HG03460 (cell line): ENCODE results near the gene NTM.

Experiments
- ATAC-seq: cut with Tn5 transposase; IDR thresholded peaks from one replicate; pipeline ENCODE4 v1.9.1; 2021; ENCODE audit not compliant: unreplicated experiment

Gene NTM

DNA sequence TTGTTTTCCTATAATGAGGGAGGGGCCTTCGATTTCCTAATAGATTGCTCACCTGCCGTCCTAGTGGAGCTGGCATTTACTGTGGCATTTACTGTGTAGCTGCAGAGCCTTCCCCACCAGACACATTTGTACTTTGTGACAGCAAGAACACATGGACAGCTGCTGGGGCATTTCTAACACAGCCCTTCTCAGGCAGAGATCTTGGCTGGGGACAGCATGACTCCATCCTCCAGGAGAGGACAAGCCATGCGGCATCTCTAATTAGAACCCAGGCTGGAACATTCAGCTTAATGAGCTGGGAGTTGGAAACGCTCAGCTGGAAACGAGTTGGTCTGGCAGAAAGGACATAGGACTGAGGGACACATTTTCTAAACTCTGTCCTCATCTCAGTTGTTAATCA lies 887.5 kb downstream of the NTM start:
- no peak for ATAC-seq

- no peak for ATAC-seq
Measured at GRCh38 chr11:132258875-132259274, 888.5 kb downstream of the NTM start.

DNA sequence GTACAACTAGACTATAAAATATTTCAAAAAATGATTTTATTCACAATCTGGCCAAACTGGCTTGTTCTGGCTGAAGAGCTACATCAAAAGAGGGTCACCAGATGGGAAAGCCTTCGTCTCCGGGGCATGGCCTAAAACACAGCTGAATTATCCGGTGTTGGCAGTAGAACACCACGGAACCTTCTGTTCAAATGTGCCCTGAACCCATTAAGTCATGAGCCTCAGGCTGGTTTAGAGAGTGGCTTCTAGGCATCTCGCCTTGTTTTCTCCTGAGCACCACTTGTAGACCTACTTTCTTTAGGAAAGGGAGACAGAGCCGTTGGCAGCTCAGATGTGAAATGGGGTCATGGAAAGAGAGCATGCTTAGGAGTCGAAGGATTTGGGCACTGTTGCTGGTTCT lies 890.2 kb downstream of the NTM start:
- ATAC-seq = no peak

DNA sequence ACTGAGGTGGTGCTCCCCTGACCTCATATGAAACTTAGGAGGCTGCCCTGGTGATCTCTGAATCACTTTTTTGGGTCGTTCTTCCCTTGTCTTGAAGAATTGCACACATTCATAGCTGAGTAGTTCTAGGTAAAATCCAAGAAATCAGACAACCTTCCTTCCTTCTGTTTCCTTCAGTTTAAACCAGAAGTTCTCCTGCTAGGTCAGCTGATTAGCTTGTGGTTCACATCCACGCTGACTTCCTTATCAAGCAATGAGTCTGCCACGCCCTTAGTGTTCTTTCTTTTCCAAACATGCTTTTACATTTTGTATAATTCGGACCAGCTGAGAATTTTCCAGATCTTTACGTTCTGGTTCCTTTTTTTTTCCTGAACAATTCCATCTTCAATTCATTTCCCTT lies 892.8 kb downstream of the NTM start:
- ATAC-seq = no peak

- no peak for ATAC-seq
Measured at GRCh38 chr11:132263875-132264274, 893.5 kb downstream of the NTM start.

- no peak for ATAC-seq
Measured at GRCh38 chr11:132264616-132265015, 894.2 kb downstream of the NTM start.

DNA sequence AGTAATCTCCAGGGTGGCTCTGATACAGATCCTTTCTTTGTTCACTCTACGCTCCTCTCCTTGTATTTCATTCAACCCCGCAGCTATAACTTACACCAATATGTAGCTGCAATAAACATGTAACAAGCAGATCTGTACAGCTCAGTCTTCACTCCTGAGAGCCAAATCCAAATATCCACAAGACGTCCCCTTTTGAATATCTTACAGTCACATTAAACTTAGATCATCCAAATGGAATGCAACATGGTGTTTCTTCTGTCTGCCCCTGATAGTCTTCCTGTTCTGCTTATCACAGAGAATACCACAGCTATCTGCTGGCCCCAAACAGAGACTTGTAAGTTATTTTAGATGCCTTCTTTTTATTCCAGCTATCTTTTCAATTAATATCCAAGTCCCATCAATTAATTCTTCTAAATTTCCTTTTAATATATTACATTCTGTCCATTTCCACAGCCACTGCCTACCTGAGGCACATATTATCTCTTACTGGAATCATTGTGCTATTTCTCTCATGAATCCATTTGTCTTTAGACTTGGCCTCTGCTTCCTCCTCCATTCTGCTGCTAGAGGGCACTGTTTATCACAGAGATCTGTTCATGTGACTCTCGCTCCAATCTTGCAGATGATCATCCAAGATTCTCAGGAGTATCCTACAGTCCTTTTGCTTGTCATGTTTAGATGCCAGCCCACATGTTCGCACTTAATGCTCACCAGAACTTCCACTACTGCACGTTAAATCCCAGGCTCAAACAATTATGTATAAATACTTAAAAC lies 908.6 kb downstream of the NTM start:
- ATAC-seq = no peak

GRCh38 chr11:132284048-132284447 lies 913.6 kb downstream of the NTM start:
- no peak for ATAC-seq

DNA sequence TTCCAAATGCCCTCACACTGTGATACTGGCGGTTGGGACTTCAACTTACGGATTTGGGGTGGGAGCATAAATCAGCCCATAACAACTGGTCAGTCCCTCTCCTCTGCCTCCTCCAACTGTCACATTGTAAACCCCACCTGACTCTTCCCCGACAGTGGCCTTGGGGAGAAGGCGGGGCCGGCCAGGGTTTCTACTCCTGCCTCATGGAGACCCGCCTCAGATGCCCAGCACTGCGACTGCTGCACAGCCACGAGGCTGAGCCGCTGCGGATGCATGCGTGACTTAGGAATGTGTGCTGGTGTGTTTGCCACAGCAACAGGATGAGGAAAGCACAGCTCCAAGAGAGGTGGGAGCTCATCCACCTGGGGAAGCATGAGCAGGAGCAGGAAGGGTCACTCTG lies 914.2 kb downstream of the NTM start:
- no peak for ATAC-seq

GRCh38 chr11:132285631-132286030 lies 915.2 kb downstream of the NTM start:
- ATAC-seq = no peak

- no peak for ATAC-seq
Measured at GRCh38 chr11:132286106-132286505, 915.7 kb downstream of the NTM start.

DNA sequence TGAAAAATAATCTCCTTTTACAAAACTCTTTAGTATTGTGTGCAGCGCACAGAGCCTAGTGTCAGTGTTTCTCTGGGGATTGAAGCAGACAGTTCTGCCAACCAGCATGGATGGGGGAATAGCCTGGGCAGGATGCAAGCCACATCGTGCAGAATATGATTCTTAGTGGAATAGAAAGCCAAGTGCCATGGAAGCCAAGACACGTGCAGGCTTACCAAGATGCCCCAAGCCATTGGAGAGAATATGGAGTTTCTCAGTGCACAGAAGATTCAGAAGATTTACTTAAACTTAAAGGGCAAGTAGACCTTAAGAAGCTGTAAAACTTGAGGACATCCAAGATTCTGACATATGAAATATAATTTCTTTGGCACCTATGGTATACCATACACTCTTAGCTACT lies 917.6 kb downstream of the NTM start:
- no peak for ATAC-seq

GRCh38 chr11:132289590-132290256 lies 919.3 kb downstream of the NTM start:
- no peak for ATAC-seq

DNA sequence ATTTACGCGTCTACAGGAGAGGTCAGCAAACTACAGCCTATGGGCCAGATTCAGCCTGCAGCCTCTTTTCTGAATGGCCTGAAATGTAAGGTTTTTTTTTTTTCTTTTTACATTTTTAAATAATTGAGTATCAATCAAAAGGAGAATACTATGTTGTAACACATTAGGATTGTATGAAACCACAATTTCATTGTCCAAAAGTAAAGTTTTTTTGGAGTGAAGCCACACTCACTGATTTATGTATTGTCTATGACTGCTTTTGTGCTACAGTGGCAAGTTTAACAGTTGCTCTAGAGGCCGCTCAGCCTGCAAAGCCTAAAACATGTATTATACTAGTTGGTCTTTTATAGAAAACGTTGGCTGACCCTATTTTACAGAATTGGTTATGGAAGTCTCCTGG lies 923.2 kb downstream of the NTM start:
- no peak for ATAC-seq

DNA sequence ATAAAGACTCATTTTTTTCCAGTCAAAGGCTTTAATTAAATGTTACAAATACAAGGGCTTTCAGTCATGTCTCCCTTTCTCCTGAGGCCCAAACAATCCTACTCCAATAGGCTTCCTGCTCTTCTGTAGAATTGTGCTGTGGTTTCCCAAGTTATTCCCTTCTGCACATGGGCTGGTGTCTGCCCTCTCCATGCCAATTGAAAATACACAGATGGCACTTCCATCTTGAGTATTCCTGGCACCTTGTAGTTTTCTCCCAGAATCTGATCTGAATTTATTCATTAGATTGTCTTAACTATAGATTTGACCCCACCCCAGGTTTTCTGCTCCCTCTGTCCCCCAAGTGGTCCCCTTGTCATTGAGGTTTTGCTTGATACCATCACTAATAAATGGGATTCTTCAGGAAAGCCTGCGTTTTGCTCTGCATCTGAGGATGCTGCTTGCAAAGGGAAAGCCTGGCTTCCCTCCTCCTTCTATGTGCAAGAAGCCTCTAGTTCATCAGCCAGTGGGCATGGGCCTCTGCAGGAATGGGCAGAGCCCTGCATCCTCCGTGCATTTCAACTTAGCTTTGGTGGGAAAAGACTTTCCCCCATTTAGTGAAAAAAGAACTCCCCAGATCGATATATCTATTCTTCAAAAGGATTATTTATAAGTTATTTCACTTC lies 926.7 kb downstream of the NTM start:
- no peak for ATAC-seq

DNA sequence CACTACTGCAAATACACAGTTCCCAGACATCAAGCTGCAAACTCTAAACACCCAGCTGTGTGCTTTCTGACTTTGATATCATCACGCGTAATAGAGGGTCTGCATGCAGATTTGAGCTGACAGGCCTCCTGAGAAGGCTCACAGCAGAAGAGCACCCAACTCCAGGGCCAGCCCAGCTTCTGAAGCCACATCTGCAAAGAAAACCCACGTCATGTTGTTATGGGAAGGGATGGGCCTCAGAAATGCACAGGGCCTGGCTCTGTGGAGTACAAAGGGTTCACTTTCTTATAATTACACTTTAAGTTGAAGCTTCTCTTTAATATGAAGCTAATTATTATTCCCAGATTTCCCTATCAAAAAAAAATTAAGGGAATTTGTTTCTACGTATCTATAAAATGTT lies 927.9 kb downstream of the NTM start:
- ATAC-seq = no peak

- ATAC-seq = no peak
Measured at GRCh38 chr11:132300283-132300682, 929.9 kb downstream of the NTM start.

DNA sequence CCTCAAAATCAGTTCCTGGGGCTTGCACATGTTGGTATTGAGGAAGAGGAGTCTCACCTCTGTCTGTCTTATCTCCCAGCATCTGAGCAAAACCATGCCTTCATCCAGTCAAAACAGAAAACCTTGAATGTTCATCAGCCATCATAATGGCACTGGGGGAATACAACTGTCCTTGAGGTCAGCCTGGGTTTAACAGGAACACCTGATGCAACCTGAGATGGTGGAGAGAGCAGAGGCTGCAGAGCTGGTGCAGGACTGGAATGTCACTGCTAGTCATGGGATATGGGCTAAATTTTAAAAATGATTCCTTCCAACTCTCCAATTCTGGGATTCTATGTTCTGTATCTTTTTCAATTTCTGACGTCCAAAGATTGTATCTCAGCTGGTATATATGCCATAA lies 931.0 kb downstream of the NTM start:
- no peak for ATAC-seq

DNA sequence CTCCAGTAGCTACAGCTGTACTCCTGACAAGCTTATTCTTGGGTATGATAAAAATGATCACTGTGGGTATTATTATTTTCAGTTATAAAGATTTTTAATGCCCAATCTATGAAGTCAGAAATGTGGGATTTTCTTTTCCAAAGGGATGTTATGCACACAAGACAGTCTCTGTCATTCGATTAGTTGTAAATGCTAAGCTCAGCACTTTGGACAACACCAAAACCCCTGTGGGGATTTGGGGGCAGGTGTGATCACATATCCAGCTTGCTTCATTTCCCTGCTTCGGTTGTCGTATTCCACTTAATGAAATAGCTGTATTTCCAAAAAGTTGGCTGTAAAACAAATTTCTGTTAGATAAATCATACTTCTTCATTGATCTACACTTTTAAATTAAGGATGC lies 931.5 kb downstream of the NTM start:
- ATAC-seq = no peak

GRCh38 chr11:132307309-132308020 lies 937.0 kb downstream of the NTM start:
- no peak for ATAC-seq
